Measurements from ENCODE around the gene TNPO3.
A peak's percentile ranks its signal among the peaks of the same experiment; 100 is the strongest.

Gene TNPO3

GRCh38 chr7:128911423-128912031, 143.4 kb downstream of the TNPO3 start:
- no peak overlapping the region for H3K4me2 ChIP-seq (ENCODE audit: low read length)
- H3K4ac ChIP-seq (ENCODE audit: low read depth, low read length), result no peak overlapping the region
- no peak overlapping the region for H2BK12ac ChIP-seq (ENCODE audit: low read length)
- no peaks in the 10 kb centered on the region for H3K79me2 ChIP-seq (ENCODE audit: control insufficient read depth, insufficient read depth, low read length, poor library complexity)
- H3K36me3 ChIP-seq (ENCODE audit: control insufficient read depth in 1 of 2, insufficient read depth in 2 of 2, low read length in 2 of 2), result no peaks in the 10 kb centered on the region
- H3K27ac ChIP-seq (ENCODE audit: low read depth, low read length), result no peak overlapping the region
- H2AK5ac ChIP-seq (ENCODE audit: low read length), result no peak overlapping the region
- H3K18ac ChIP-seq (ENCODE audit: low read length), result no peak overlapping the region
- H3K14ac ChIP-seq (ENCODE audit: low read length), result no peak overlapping the region
- H3K4me3 ChIP-seq (ENCODE audit: low read depth, low read length), result no peak overlapping the region
- H3K4me1 ChIP-seq (ENCODE audit: control insufficient read depth in 1 of 2, insufficient read depth in 2 of 2, low read length in 2 of 2), result peaks cover 8 to 10% of the 10 kb centered on the region in 2 experiments
- no CpG with 5 or more reads among the region's 8 CpGs for WGBS (ENCODE audit: extremely low coverage, insufficient coverage, insufficient read length)
- peak overlapping the region; percentile 12 for H4K12ac ChIP-seq (ENCODE audit: low read depth, low read length)
- H4K8ac ChIP-seq (ENCODE audit: low read depth, low read length), result no peak overlapping the region
- peaks cover 33% of the 10 kb centered on the region for H3K27me3 ChIP-seq (ENCODE audit: insufficient read depth, low read length)
- H3K79me1 ChIP-seq (ENCODE audit: low read length), result no peaks in the 10 kb centered on the region
- no peak overlapping the region for H2BK5ac ChIP-seq (ENCODE audit: low read depth, low read length, poor library complexity)
- H2BK120ac ChIP-seq (ENCODE audit: insufficient read depth, low read length, poor library complexity), result no peak overlapping the region
- no peak overlapping the region for H3K23ac ChIP-seq (ENCODE audit: low read length)
- no peak for DNase-seq
- no peak overlapping the region for H2AFZ ChIP-seq (ENCODE audit: insufficient read depth, low read length, poor library complexity)
- H3K9ac ChIP-seq (ENCODE audit: low read length), result no peak overlapping the region
- no peak overlapping the region for H4K91ac ChIP-seq (ENCODE audit: low read depth, low read length)
- peaks cover 7% of the 10 kb centered on the region for H3K9me3 ChIP-seq (ENCODE audit: insufficient read depth, low read depth, low read length)

- no peak within 1 kb of the TSS for H2AK5ac ChIP-seq (ENCODE audit: low read length)
- H3K4me2 ChIP-seq (ENCODE audit: low read length), result peak within 1 kb of the TSS; percentile 56
- H3K27me3 ChIP-seq (ENCODE audit: insufficient read depth, low read length), result peaks cover 29% of the 10 kb centered on the region
- H4K12ac ChIP-seq (ENCODE audit: low read depth, low read length), result peak within 1 kb of the TSS; percentile 12
- no CpG with 5 or more reads among the region's 34 CpGs for WGBS (ENCODE audit: extremely low coverage, insufficient coverage, insufficient read length)
- peak within 1 kb of the TSS; percentile 25 for H3K4me3 ChIP-seq (ENCODE audit: low read depth, low read length)
- H3K9me3 ChIP-seq (ENCODE audit: insufficient read depth, low read depth, low read length), result peaks cover 4% of the 10 kb centered on the region
- DNase-seq, result no peak
- peaks cover 8 to 10% of the 10 kb centered on the region in 2 experiments for H3K4me1 ChIP-seq (ENCODE audit: control insufficient read depth in 1 of 2, insufficient read depth in 2 of 2, low read length in 2 of 2)
- no peak within 1 kb of the TSS for H3K27ac ChIP-seq (ENCODE audit: low read depth, low read length)
- no peak within 1 kb of the TSS for H4K8ac ChIP-seq (ENCODE audit: low read depth, low read length)
- no peak within 1 kb of the TSS for H3K9ac ChIP-seq (ENCODE audit: low read length)
- no peaks in the 10 kb centered on the region for H3K79me2 ChIP-seq (ENCODE audit: control insufficient read depth, insufficient read depth, low read length, poor library complexity)
- no peak within 1 kb of the TSS for H4K91ac ChIP-seq (ENCODE audit: low read depth, low read length)
- no peak within 1 kb of the TSS for H3K23ac ChIP-seq (ENCODE audit: low read length)
- no peak within 1 kb of the TSS for H3K14ac ChIP-seq (ENCODE audit: low read length)
- H2BK5ac ChIP-seq (ENCODE audit: low read depth, low read length, poor library complexity), result no peak within 1 kb of the TSS
- H3K36me3 ChIP-seq (ENCODE audit: control insufficient read depth in 1 of 2, insufficient read depth in 2 of 2, low read length in 2 of 2), result no peaks in the 10 kb centered on the region
- H3K4ac ChIP-seq (ENCODE audit: low read depth, low read length), result no peak within 1 kb of the TSS
- H3K79me1 ChIP-seq (ENCODE audit: low read length), result no peaks in the 10 kb centered on the region
- H2AFZ ChIP-seq (ENCODE audit: insufficient read depth, low read length, poor library complexity), result peak within 1 kb of the TSS; percentile 83
- H3K18ac ChIP-seq (ENCODE audit: low read length), result no peak within 1 kb of the TSS
- no peak within 1 kb of the TSS for H2BK12ac ChIP-seq (ENCODE audit: low read length)
- H2BK120ac ChIP-seq (ENCODE audit: insufficient read depth, low read length, poor library complexity), result no peak within 1 kb of the TSS
These were observed 144.4 kb downstream of the TNPO3 start, which contains the start of gene KCP for GRCh38 chr7:128910569-128910945. Gene KCP, minus strand, starts transcription at chr7:128910709. Its CDS starts 33 bp downstream, at chr7:128910676.

DNA sequence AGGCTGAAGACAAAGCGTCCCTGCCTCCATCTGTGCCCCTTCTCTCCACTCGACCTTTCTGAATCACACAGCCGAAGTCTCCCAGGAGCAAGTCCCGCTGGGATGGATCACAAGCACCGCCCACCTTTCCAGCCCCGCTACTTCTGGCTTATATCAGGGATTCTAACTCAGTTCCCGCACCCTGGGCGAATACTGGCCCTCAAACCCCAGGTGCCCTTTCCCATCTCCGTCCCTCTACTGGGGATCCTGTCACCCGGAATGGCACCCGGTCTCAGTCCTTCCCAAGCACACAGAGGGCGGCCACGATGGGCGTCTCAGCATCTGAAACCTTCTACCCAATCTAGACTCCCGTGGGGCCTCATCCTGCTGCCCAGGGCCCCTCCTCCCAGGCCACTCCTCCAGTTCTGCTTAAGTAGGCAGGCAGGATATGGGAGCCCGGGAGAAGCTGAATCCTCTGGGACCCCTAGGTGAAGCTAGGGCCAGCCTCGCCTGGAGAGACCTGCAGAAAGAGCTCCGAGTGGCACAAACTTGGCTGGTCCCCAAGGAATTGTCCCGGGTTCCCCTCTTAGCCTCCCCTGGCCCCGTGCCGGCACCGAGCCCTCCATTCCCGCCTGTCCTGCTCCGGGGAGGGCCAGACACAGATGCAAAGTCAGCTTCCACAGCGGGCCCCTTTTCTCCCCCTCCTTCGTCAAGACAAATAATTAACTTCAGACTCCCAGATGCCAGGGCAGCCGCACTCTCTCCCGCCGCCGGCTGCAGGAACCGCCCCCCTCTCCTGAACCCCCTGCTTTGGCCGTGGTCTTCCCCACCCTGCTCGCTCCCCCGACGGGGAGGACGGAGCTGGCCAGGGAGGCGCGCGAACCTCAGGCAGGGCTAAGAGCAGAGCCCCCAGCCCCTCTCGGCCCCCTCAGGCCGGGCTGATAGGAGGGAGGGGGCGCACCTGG, 145.0 kb downstream of the TNPO3 start:
- no peak overlapping the region for H3K14ac ChIP-seq (ENCODE audit: low read length)
- H3K79me2 ChIP-seq (ENCODE audit: control insufficient read depth, insufficient read depth, low read length, poor library complexity), result no peaks in the 10 kb centered on the region
- no peak overlapping the region for H3K18ac ChIP-seq (ENCODE audit: low read length)
- no peak overlapping the region for H3K23ac ChIP-seq (ENCODE audit: low read length)
- H3K9me3 ChIP-seq (ENCODE audit: insufficient read depth, low read depth, low read length), result peaks cover 4% of the 10 kb centered on the region
- H3K4me3 ChIP-seq (ENCODE audit: low read depth, low read length), result peak overlapping the region; percentile 25
- DNase-seq, result no peak
- no peak overlapping the region for H3K9ac ChIP-seq (ENCODE audit: low read length)
- H2BK12ac ChIP-seq (ENCODE audit: low read length), result no peak overlapping the region
- H2BK120ac ChIP-seq (ENCODE audit: insufficient read depth, low read length, poor library complexity), result no peak overlapping the region
- no peak overlapping the region for H3K4ac ChIP-seq (ENCODE audit: low read depth, low read length)
- H3K4me2 ChIP-seq (ENCODE audit: low read length), result peak overlapping the region; percentile 56
- no peak overlapping the region for H4K8ac ChIP-seq (ENCODE audit: low read depth, low read length)
- no peak overlapping the region for H4K91ac ChIP-seq (ENCODE audit: low read depth, low read length)
- H3K27ac ChIP-seq (ENCODE audit: low read depth, low read length), result no peak overlapping the region
- H4K12ac ChIP-seq (ENCODE audit: low read depth, low read length), result peak overlapping the region; percentile 12
- peaks cover 8 to 10% of the 10 kb centered on the region in 2 experiments for H3K4me1 ChIP-seq (ENCODE audit: control insufficient read depth in 1 of 2, insufficient read depth in 2 of 2, low read length in 2 of 2)
- no CpG with 5 or more reads among the region's 42 CpGs for WGBS (ENCODE audit: extremely low coverage, insufficient coverage, insufficient read length)
- peaks cover 25% of the 10 kb centered on the region for H3K27me3 ChIP-seq (ENCODE audit: insufficient read depth, low read length)
- peak overlapping the region; percentile 83 for H2AFZ ChIP-seq (ENCODE audit: insufficient read depth, low read length, poor library complexity)
- no peaks in the 10 kb centered on the region for H3K36me3 ChIP-seq (ENCODE audit: control insufficient read depth in 1 of 2, insufficient read depth in 2 of 2, low read length in 2 of 2)
- H3K79me1 ChIP-seq (ENCODE audit: low read length), result no peaks in the 10 kb centered on the region
- H2BK5ac ChIP-seq (ENCODE audit: low read depth, low read length, poor library complexity), result no peak overlapping the region
- no peak overlapping the region for H2AK5ac ChIP-seq (ENCODE audit: low read length)

- peaks cover 23% of the 10 kb centered on the region for H3K27me3 ChIP-seq (ENCODE audit: insufficient read depth, low read length)
- no peak overlapping the region for H4K12ac ChIP-seq (ENCODE audit: low read depth, low read length)
- H3K4me2 ChIP-seq (ENCODE audit: low read length), result peak overlapping the region; percentile 56
- peaks cover 6% of the 10 kb centered on the region for H3K9me3 ChIP-seq (ENCODE audit: insufficient read depth, low read depth, low read length)
- no peak overlapping the region for H3K27ac ChIP-seq (ENCODE audit: low read depth, low read length)
- H2BK120ac ChIP-seq (ENCODE audit: insufficient read depth, low read length, poor library complexity), result no peak overlapping the region
- no peaks in the 10 kb centered on the region for H3K79me1 ChIP-seq (ENCODE audit: low read length)
- no peak for DNase-seq
- H3K9ac ChIP-seq (ENCODE audit: low read length), result no peak overlapping the region
- no peak overlapping the region for H2AFZ ChIP-seq (ENCODE audit: insufficient read depth, low read length, poor library complexity)
- H3K79me2 ChIP-seq (ENCODE audit: control insufficient read depth, insufficient read depth, low read length, poor library complexity), result no peaks in the 10 kb centered on the region
- H3K18ac ChIP-seq (ENCODE audit: low read length), result no peak overlapping the region
- H2AK5ac ChIP-seq (ENCODE audit: low read length), result no peak overlapping the region
- no peak overlapping the region for H2BK12ac ChIP-seq (ENCODE audit: low read length)
- peaks cover 8 to 10% of the 10 kb centered on the region in 2 experiments for H3K4me1 ChIP-seq (ENCODE audit: control insufficient read depth in 1 of 2, insufficient read depth in 2 of 2, low read length in 2 of 2)
- H4K91ac ChIP-seq (ENCODE audit: low read depth, low read length), result no peak overlapping the region
- H3K14ac ChIP-seq (ENCODE audit: low read length), result no peak overlapping the region
- H2BK5ac ChIP-seq (ENCODE audit: low read depth, low read length, poor library complexity), result no peak overlapping the region
- H3K23ac ChIP-seq (ENCODE audit: low read length), result no peak overlapping the region
- no peak overlapping the region for H3K4me3 ChIP-seq (ENCODE audit: low read depth, low read length)
- WGBS (ENCODE audit: extremely low coverage, insufficient coverage, insufficient read length), result no CpG with 5 or more reads among the region's 6 CpGs
- H3K4ac ChIP-seq (ENCODE audit: low read depth, low read length), result no peak overlapping the region
- no peak overlapping the region for H4K8ac ChIP-seq (ENCODE audit: low read depth, low read length)
- H3K36me3 ChIP-seq (ENCODE audit: control insufficient read depth in 1 of 2, insufficient read depth in 2 of 2, low read length in 2 of 2), result no peaks in the 10 kb centered on the region
These were observed 145.9 kb downstream of the TNPO3 start for GRCh38 chr7:128908750-128909624.

All from trophoblast cell (in vitro differentiated cells and primary cell).